Liver (tissue), 9 donors: ENCODE data around the gene AAGAB. TPM values are rescaled to one million over a fixed set of nuclear protein-coding genes. Genes with fewer than 3 reads are reported as not detected.

Experiments
- DNase-seq: peaks from one replicate; pipeline ENCODE4 v3.0.0-alpha.2; 2017; ENCODE audit warnings: low spot score
- H3K27ac ChIP-seq, 2 donors: one replicate each; pipeline ENCODE4 v1.7.0; 2013; ENCODE audit warnings: inconsistent platforms in 2 of 2, low read length in 2 of 2, control low read depth in 1 of 2, low read depth in 1 of 2, mild to moderate bottlenecking in 1 of 2
- H3K27me3 ChIP-seq, 4 donors: one replicate each; pipeline versions ENCODE4 v1.6.1 to v1.7.0; 2013; ENCODE audit warnings: low read length in 3 of 4, inconsistent platforms in 1 of 4, mild to moderate bottlenecking in 1 of 4, moderate library complexity in 1 of 4; ENCODE audit not compliant: control insufficient read depth in 4 of 4, insufficient read depth in 4 of 4
- H3K36me3 ChIP-seq, 4 donors: one replicate each; pipeline versions ENCODE4 v1.6.1 to v1.7.0; 2013; ENCODE audit warnings: low read length in 3 of 4, mild to moderate bottlenecking in 3 of 4, low read depth in 1 of 4, moderate library complexity in 1 of 4; ENCODE audit not compliant: control insufficient read depth in 4 of 4, insufficient read depth in 3 of 4
- H3K4me1 ChIP-seq, 4 donors: one replicate each; pipeline versions ENCODE4 v1.6.1 to v1.7.0; 2013; ENCODE audit warnings: low read length in 3 of 4, mild to moderate bottlenecking in 3 of 4, moderate library complexity in 1 of 4; ENCODE audit not compliant: control insufficient read depth in 4 of 4, insufficient read depth in 4 of 4
- H3K4me3 ChIP-seq, 3 donors: one replicate each; pipeline versions ENCODE4 v1.6.1 to v1.7.0; 2013; ENCODE audit warnings: low read length in 3 of 3, control low read depth in 1 of 3, low read depth in 1 of 3, mild to moderate bottlenecking in 1 of 3
- H3K9ac ChIP-seq, 2 donors: one replicate each; pipeline ENCODE4 v1.7.0; 2013; ENCODE audit warnings: low read length in 2 of 2, mild to moderate bottlenecking in 2 of 2, moderate library complexity in 2 of 2, control low read depth in 1 of 2, low read depth in 1 of 2
- H3K9me3 ChIP-seq, 4 donors: one replicate each; pipeline versions ENCODE4 v1.6.1 to v1.7.0; 2013; ENCODE audit warnings: low read length in 3 of 4; ENCODE audit not compliant: control insufficient read depth in 4 of 4
- CTCF ChIP-seq: fragments of 150-350 bp; IDR thresholded peaks from 2 replicates; pipeline ENCODE4 v1.5.1; 2017; ENCODE audit warnings: improper control_type of control experiment, low read depth, low read length; ENCODE audit not compliant: missing input control
- EGR1 ChIP-seq, 2 donors: IDR thresholded peaks; 2 replicates each; pipeline ENCODE4 v1.6.1; 2016 to 2018; ENCODE audit warnings: antibody characterized with exemption in 2 of 2, low read depth in 2 of 2
- FOXA1 ChIP-seq: IDR thresholded peaks from 2 replicates; pipeline ENCODE4 v1.6.1; 2016; ENCODE audit warnings: antibody characterized with exemption
- FOXA2 ChIP-seq: IDR thresholded peaks from 2 replicates; pipeline ENCODE4 v1.6.1; 2016; ENCODE audit warnings: antibody characterized with exemption
- HNF4G ChIP-seq: IDR thresholded peaks from 2 replicates; pipeline ENCODE4 v1.6.1; 2016; ENCODE audit warnings: antibody characterized with exemption
- MAX ChIP-seq: IDR thresholded peaks from 2 replicates; pipeline ENCODE4 v1.6.1; 2016; ENCODE audit warnings: antibody characterized with exemption
- NR2F2 ChIP-seq: IDR thresholded peaks from 2 replicates; pipeline ENCODE4 v1.6.1; 2016; ENCODE audit warnings: antibody characterized with exemption
- RAD21 ChIP-seq, 2 donors: IDR thresholded peaks; 2 replicates each; pipeline ENCODE4 v1.6.1; 2016; ENCODE audit warnings: antibody characterized with exemption in 2 of 2, mild to moderate bottlenecking in 2 of 2
- REST ChIP-seq: IDR thresholded peaks from 2 replicates; pipeline ENCODE4 v1.6.1; 2016; ENCODE audit warnings: antibody characterized with exemption, mild to moderate bottlenecking
- RXRA ChIP-seq, 2 donors: IDR thresholded peaks; 2 replicates each; pipeline ENCODE4 v1.6.1; 2017 to 2018; ENCODE audit warnings: antibody characterized with exemption in 2 of 2, mild to moderate bottlenecking in 1 of 2
- SP1 ChIP-seq: IDR thresholded peaks from 2 replicates; pipeline ENCODE4 v1.6.1; 2018; ENCODE audit warnings: antibody characterized with exemption, mild to moderate bottlenecking
- TAF1 ChIP-seq: conservative IDR thresholded peaks from 2 replicates; pipeline ENCODE4 v1.6.1; 2016; ENCODE audit warnings: antibody characterized with exemption, mild to moderate bottlenecking
- YY1 ChIP-seq: IDR thresholded peaks from 2 replicates; pipeline ENCODE4 v1.6.1; 2016; ENCODE audit warnings: antibody characterized with exemption, mild to moderate bottlenecking
- ZBTB33 ChIP-seq: IDR thresholded peaks from 2 replicates; pipeline ENCODE4 v1.6.1; 2016; ENCODE audit warnings: antibody characterized with exemption
- WGBS: extraction: QIAGEN DNeasy Blood & Tissue Kit; methylation state at CpG from one replicate; pipeline ENCODE4 v1.1.7; 2013; 5-methylcytosine and 5-hydroxymethylcytosine counted together
- polyA plus RNA-seq, 2 donors: library from polyadenylated mRNA; stranded (reverse) in 1 of 2; unstranded in 1 of 2; fragments of 200-250 nt in 1 of 2; fragments of >200 nt in 1 of 2; fragmentation: Nextera tagmentation in 1 of 2; extraction: Ambion mirVana in 1 of 2; gene quantifications; one replicate each; pipeline versions ENCODE4 v1.2.1 to v1.2.3, GENCODE V29; 2013 to 2015
- total RNA-seq, 2 donors: library from RNA; depleted of rRNA; stranded (reverse); fragments of >200 nt; gene quantifications; one replicate each; pipeline ENCODE4 v1.2.3, GENCODE V29; 2014
- TF ChIP-seq, protein P1 (sequence below): IDR thresholded peaks from 2 replicates; pipeline ENCODE4 v1.6.1; 2016; ENCODE audit warnings: antibody characterized with exemption
- donor health status: healthy.
- donor health status: healthy.
- donor health status: healthy.
- donor health status: healthy.
- donor health status: healthy.

Gene AAGAB
- total and polyA plus RNA-seq, 4 donors = 3.6 to 22.3 (median 13.0) TPM

GRCh38 chr15:67186688-67187087 lies 67.8 kb downstream of the AAGAB start:
- Histone ChIP-seq H3K9me3 (no peaks in the 10 kb centered on the region), H3K36me3 (peaks cover 5 to 60% (median 35%) of the 10 kb centered on the region in 4 donors), H3K4me3 (no peak overlapping the region), H3K4me1 (no peaks in the 10 kb centered on the region), H3K27ac (no peak overlapping the region), H3K27me3 (no peaks in the 10 kb centered on the region), H3K9ac (no peak overlapping the region)
- no peak for DNase-seq
- no peak for TF ChIP-seq MAX
- no peak for TF ChIP-seq ZBTB33
- TF ChIP-seq RXRA (IDR thresholded peaks at IDR 0.05) = no peak
- TF ChIP-seq EGR1 (IDR thresholded peaks at IDR 0.05; ENCODE audit: low read depth in 2 of 2) = no peak
- no peak for TF ChIP-seq NR2F2
- TF ChIP-seq TAF1 = no peak
- TF ChIP-seq YY1 = no peak
- no peak for TF ChIP-seq CTCF
- no peak for TF ChIP-seq SP1
- TF ChIP-seq RAD21 (IDR thresholded peaks at IDR 0.05) = no peak
- TF ChIP-seq, protein P1, sequence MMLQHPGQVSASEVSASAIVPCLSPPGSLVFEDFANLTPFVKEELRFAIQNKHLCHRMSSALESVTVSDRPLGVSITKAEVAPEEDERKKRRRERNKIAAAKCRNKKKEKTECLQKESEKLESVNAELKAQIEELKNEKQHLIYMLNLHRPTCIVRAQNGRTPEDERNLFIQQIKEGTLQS = no peak
- no peak for TF ChIP-seq REST
- no peak for TF ChIP-seq FOXA2
- 93% methylated on average over 4 of the region's 4 CpGs for WGBS

DNA sequence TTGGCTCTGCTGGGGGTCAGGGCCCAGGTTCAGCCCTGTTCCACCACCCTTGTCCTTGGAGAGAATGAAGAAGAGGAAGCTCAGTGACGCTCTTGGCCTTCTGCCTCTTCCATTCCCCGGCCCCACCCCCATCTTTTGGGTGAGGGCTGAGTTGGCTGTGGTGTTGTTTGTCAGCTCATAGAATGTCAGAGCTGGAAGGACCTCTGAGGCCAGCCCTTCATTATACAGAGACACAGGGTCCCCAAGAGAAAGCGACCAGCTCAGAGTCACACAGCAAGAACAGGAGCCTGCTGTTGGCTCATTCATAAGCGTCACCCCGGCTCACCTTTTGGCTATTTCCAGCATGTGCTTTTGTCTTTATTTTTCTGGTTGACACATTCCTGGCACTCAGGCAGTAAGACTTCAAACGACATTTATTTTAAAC lies 68.2 kb downstream of the AAGAB start:
- Histone ChIP-seq H3K27me3 (no peaks in the 10 kb centered on the region), H3K9me3 (no peaks in the 10 kb centered on the region), H3K4me1 (no peaks in the 10 kb centered on the region), H3K36me3 (peaks cover 5 to 57% (median 32%) of the 10 kb centered on the region in 4 donors), H3K4me3 (no peak overlapping the region), H3K9ac (no peak overlapping the region), H3K27ac (no peak overlapping the region)
- DNase-seq = no peak
- 75% methylated on average over 6 of the region's 6 CpGs for WGBS
- TF ChIP-seq RAD21 (IDR thresholded peaks at IDR 0.05) (peak in 1 of 2 donors; percentile 22), TAF1 (no peak), SP1 (peak; percentile 10), YY1 (no peak), RXRA (IDR thresholded peaks at IDR 0.05) (no peak), FOXA1 (no peak), REST (no peak), ZBTB33 (no peak), HNF4G (no peak), MAX (no peak), FOXA2 (no peak), NR2F2 (peak; percentile 68)
